ENCODE data around the gene IFT80.

- TF ChIP-seq BHLHE40 (IDR thresholded peaks at IDR 0.05; ENCODE audit: low read depth, low read length) (no peak), POLR2A (IDR thresholded peaks at IDR 0.05; ENCODE audit: low read depth, low read length) (no peak), RCOR1 (IDR thresholded peaks at IDR 0.05; ENCODE audit: insufficient replicate concordance, low read length) (no peak), CEBPB (IDR thresholded peaks at IDR 0.05; ENCODE audit: low read depth, low read length) (no peak), RAD21 (IDR thresholded peaks at IDR 0.05; ENCODE audit: low read length) (no peak), MXI1 (IDR thresholded peaks at IDR 0.05; ENCODE audit: borderline replicate concordance, low read depth, low read length) (no peak), FOS (IDR thresholded peaks at IDR 0.05; ENCODE audit: low read depth, low read length) (no peak), SMC3 (IDR thresholded peaks at IDR 0.05; ENCODE audit: low read depth, low read length) (no peak)
- TF ChIP-seq, protein P1, sequence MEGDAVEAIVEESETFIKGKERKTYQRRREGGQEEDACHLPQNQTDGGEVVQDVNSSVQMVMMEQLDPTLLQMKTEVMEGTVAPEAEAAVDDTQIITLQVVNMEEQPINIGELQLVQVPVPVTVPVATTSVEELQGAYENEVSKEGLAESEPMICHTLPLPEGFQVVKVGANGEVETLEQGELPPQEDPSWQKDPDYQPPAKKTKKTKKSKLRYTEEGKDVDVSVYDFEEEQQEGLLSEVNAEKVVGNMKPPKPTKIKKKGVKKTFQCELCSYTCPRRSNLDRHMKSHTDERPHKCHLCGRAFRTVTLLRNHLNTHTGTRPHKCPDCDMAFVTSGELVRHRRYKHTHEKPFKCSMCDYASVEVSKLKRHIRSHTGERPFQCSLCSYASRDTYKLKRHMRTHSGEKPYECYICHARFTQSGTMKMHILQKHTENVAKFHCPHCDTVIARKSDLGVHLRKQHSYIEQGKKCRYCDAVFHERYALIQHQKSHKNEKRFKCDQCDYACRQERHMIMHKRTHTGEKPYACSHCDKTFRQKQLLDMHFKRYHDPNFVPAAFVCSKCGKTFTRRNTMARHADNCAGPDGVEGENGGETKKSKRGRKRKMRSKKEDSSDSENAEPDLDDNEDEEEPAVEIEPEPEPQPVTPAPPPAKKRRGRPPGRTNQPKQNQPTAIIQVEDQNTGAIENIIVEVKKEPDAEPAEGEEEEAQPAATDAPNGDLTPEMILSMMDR (conservative IDR thresholded peaks at IDR 0.05; ENCODE audit: low read depth, low read length), result no peak
Observed at GRCh38 chr3:160374472-160374871, 24.6 kb downstream of the IFT80 start.
